GM20000 (cell line): Measurements from ENCODE around the gene ALG8.

Experiments
- DNase-seq: peaks from one replicate; pipeline ENCODE4 v3.0.0; 2012; ENCODE audit warnings: low spot score
- TF ChIP-seq, protein P1 (sequence below): IDR thresholded peaks from 2 replicates; pipeline ENCODE4 v1.5.1; 2012; ENCODE audit warnings: mild to moderate bottlenecking, control low read depth; ENCODE audit errors: extremely low read depth, missing control alignments

Gene ALG8

GRCh38 chr11:78057462-78058055 lies 81.9 kb downstream of the ALG8 start:
- TF ChIP-seq, protein P1, sequence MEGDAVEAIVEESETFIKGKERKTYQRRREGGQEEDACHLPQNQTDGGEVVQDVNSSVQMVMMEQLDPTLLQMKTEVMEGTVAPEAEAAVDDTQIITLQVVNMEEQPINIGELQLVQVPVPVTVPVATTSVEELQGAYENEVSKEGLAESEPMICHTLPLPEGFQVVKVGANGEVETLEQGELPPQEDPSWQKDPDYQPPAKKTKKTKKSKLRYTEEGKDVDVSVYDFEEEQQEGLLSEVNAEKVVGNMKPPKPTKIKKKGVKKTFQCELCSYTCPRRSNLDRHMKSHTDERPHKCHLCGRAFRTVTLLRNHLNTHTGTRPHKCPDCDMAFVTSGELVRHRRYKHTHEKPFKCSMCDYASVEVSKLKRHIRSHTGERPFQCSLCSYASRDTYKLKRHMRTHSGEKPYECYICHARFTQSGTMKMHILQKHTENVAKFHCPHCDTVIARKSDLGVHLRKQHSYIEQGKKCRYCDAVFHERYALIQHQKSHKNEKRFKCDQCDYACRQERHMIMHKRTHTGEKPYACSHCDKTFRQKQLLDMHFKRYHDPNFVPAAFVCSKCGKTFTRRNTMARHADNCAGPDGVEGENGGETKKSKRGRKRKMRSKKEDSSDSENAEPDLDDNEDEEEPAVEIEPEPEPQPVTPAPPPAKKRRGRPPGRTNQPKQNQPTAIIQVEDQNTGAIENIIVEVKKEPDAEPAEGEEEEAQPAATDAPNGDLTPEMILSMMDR, result no peak
- DNase-seq, result no peak

DNA sequence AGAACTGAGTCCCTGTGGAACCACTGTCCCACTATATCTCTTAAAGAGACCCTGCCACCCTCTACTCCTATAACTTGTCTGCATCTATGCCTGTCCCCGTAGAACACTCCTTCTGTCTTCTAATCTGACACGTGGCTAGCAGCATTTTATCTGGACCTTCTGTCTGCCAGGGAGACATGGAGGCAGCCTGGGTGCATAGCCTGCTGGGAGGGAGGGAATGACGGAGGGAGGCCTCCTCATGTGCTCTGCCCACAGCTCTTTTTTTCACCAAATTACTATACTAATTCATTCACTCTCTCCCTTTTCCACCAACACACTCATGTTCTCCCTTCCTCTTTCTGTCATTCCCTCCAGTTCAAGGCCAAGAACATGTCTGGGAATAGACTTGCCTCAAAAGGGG lies 83.3 kb downstream of the ALG8 start:
- DNase-seq, result no peak
- TF ChIP-seq, protein P1, result no peak

GRCh38 chr11:78054971-78055370 lies 84.5 kb downstream of the ALG8 start:
- no peak for DNase-seq

GRCh38 chr11:78050964-78051831 lies 88.2 kb downstream of the ALG8 start:
- no peak for DNase-seq
- TF ChIP-seq, protein P1, result no peak

More at GRCh38 chr11:78054971-78055370, 84.5 kb downstream of the ALG8 start:
- TF ChIP-seq, protein P1, result no peak
